ENCODE results near the gene PDHX.

Gene PDHX

GRCh38 chr11:35006389-35007128, 90.1 kb downstream of the PDHX start:
- H3K9me3 Mint-ChIP-seq: no peaks in the 10 kb centered on the region
- H3K4me1 Mint-ChIP-seq (ENCODE audit: low read depth): peaks cover 62% of the 10 kb centered on the region
- peaks cover 3% of the 10 kb centered on the region for H3K27me3 Mint-ChIP-seq
- no peak overlapping the region for H3K4me3 Mint-ChIP-seq
- no peaks in the 10 kb centered on the region for H3K36me3 Mint-ChIP-seq (ENCODE audit: low read depth)
- peak overlapping the region; percentile 56 for H3K27ac Mint-ChIP-seq
- DNase-seq: peak; percentile 48

- H3K27ac Mint-ChIP-seq: peak overlapping the region; percentile 64
- peaks cover 67% of the 10 kb centered on the region for H3K4me1 Mint-ChIP-seq (ENCODE audit: low read depth)
- no peaks in the 10 kb centered on the region for H3K9me3 Mint-ChIP-seq
- no peaks in the 10 kb centered on the region for H3K36me3 Mint-ChIP-seq (ENCODE audit: low read depth)
- no peak for DNase-seq
- H3K4me3 Mint-ChIP-seq: no peak overlapping the region
- peaks cover 3% of the 10 kb centered on the region for H3K27me3 Mint-ChIP-seq
These were observed 90.9 kb downstream of the PDHX start for GRCh38 chr11:35007277-35007676.

- H3K9me3 Mint-ChIP-seq: no peaks in the 10 kb centered on the region
- peaks cover 75% of the 10 kb centered on the region for H3K4me1 Mint-ChIP-seq (ENCODE audit: low read depth)
- DNase-seq: no peak
These were observed 92.9 kb downstream of the PDHX start for GRCh38 chr11:35009191-35009943.

GRCh38 chr11:35009944-35010342, 93.5 kb downstream of the PDHX start:
- H3K4me1 Mint-ChIP-seq (ENCODE audit: low read depth): peaks cover 72% of the 10 kb centered on the region
- no peak for DNase-seq
- H3K27ac Mint-ChIP-seq: no peak overlapping the region
- no peaks in the 10 kb centered on the region for H3K9me3 Mint-ChIP-seq
- H3K27me3 Mint-ChIP-seq: peaks cover 3% of the 10 kb centered on the region
- no peak overlapping the region for H3K4me3 Mint-ChIP-seq
- H3K36me3 Mint-ChIP-seq (ENCODE audit: low read depth): no peaks in the 10 kb centered on the region

More at GRCh38 chr11:35009191-35009943, 92.9 kb downstream of the PDHX start:
- Mint-ChIP-seq H3K27me3 (peaks cover 3% of the 10 kb centered on the region), H3K36me3 (ENCODE audit: low read depth) (no peaks in the 10 kb centered on the region), H3K4me3 (no peak overlapping the region), H3K27ac (no peak overlapping the region)

GRCh38 chr11:35010654-35011053, 94.2 kb downstream of the PDHX start:
- Mint-ChIP-seq H3K4me3 (no peak overlapping the region), H3K4me1 (ENCODE audit: low read depth) (peaks cover 72% of the 10 kb centered on the region), H3K27ac (no peak overlapping the region), H3K36me3 (ENCODE audit: low read depth) (no peaks in the 10 kb centered on the region), H3K27me3 (peaks cover 3% of the 10 kb centered on the region), H3K9me3 (no peaks in the 10 kb centered on the region)
- DNase-seq: no peak

GRCh38 chr11:35011389-35011788, 95.0 kb downstream of the PDHX start:
- no peaks in the 10 kb centered on the region for H3K36me3 Mint-ChIP-seq (ENCODE audit: low read depth)
- no peak overlapping the region for H3K27ac Mint-ChIP-seq
- peaks cover 3% of the 10 kb centered on the region for H3K27me3 Mint-ChIP-seq
- peaks cover 69% of the 10 kb centered on the region for H3K4me1 Mint-ChIP-seq (ENCODE audit: low read depth)
- DNase-seq: no peak
- H3K9me3 Mint-ChIP-seq: no peaks in the 10 kb centered on the region
- no peak overlapping the region for H3K4me3 Mint-ChIP-seq

- H3K4me1 Mint-ChIP-seq (ENCODE audit: low read depth): peaks cover 63% of the 10 kb centered on the region
- H3K4me3 Mint-ChIP-seq: peak overlapping the region; percentile 41
- DNase-seq: no peak
- peak overlapping the region; percentile 87 for H3K27ac Mint-ChIP-seq
- H3K9me3 Mint-ChIP-seq: no peaks in the 10 kb centered on the region
- H3K27me3 Mint-ChIP-seq: peaks cover 3% of the 10 kb centered on the region
- no peaks in the 10 kb centered on the region for H3K36me3 Mint-ChIP-seq (ENCODE audit: low read depth)
These were observed 95.5 kb downstream of the PDHX start for GRCh38 chr11:35011944-35012343.

- DNase-seq: peak; percentile 52
- no peaks in the 10 kb centered on the region for H3K9me3 Mint-ChIP-seq
- H3K4me1 Mint-ChIP-seq (ENCODE audit: low read depth): peaks cover 57% of the 10 kb centered on the region
- peak overlapping the region; percentile 41 for H3K4me3 Mint-ChIP-seq
- peak overlapping the region; percentile 87 for H3K27ac Mint-ChIP-seq
- H3K36me3 Mint-ChIP-seq (ENCODE audit: low read depth): no peaks in the 10 kb centered on the region
- H3K27me3 Mint-ChIP-seq: peaks cover 3% of the 10 kb centered on the region
These were observed 96.2 kb downstream of the PDHX start for GRCh38 chr11:35012467-35013191.

- Mint-ChIP-seq H3K4me3 (peak overlapping the region; percentile 58), H3K36me3 (ENCODE audit: low read depth) (no peaks in the 10 kb centered on the region), H3K27ac (peak overlapping the region; percentile 92), H3K9me3 (no peaks in the 10 kb centered on the region), H3K27me3 (peaks cover 3% of the 10 kb centered on the region), H3K4me1 (ENCODE audit: low read depth) (peaks cover 50% of the 10 kb centered on the region)
- peak; percentile 44 for DNase-seq
These were observed 97.3 kb downstream of the PDHX start for GRCh38 chr11:35013514-35014233.

GRCh38 chr11:35014346-35014745, 97.9 kb downstream of the PDHX start:
- no peak overlapping the region for H3K4me3 Mint-ChIP-seq

GRCh38 chr11:35015621-35016387, 99.4 kb downstream of the PDHX start:
- peaks cover 1% of the 10 kb centered on the region for H3K27me3 Mint-ChIP-seq
- H3K9me3 Mint-ChIP-seq: no peaks in the 10 kb centered on the region
- H3K36me3 Mint-ChIP-seq (ENCODE audit: low read depth): no peaks in the 10 kb centered on the region
- DNase-seq: no peak
- no peak overlapping the region for H3K27ac Mint-ChIP-seq
- peaks cover 38% of the 10 kb centered on the region for H3K4me1 Mint-ChIP-seq (ENCODE audit: low read depth)
- H3K4me3 Mint-ChIP-seq: no peak overlapping the region

More at GRCh38 chr11:35014346-35014745, 97.9 kb downstream of the PDHX start:
- Mint-ChIP-seq H3K9me3 (no peaks in the 10 kb centered on the region), H3K27ac (peak overlapping the region; percentile 92), H3K27me3 (peaks cover 3% of the 10 kb centered on the region), H3K36me3 (ENCODE audit: low read depth) (no peaks in the 10 kb centered on the region), H3K4me1 (ENCODE audit: low read depth) (peaks cover 46% of the 10 kb centered on the region)
- no peak for DNase-seq

- DNase-seq: no peak
- H3K4me3 Mint-ChIP-seq: no peak overlapping the region
- no peak overlapping the region for H3K27ac Mint-ChIP-seq
- H3K27me3 Mint-ChIP-seq: no peaks in the 10 kb centered on the region
- no peaks in the 10 kb centered on the region for H3K9me3 Mint-ChIP-seq
- no peaks in the 10 kb centered on the region for H3K36me3 Mint-ChIP-seq (ENCODE audit: low read depth)
- H3K4me1 Mint-ChIP-seq (ENCODE audit: low read depth): peaks cover 28% of the 10 kb centered on the region
These were observed 100.5 kb downstream of the PDHX start for GRCh38 chr11:35016916-35017315.

GRCh38 chr11:35017528-35018342, 101.3 kb downstream of the PDHX start:
- no peaks in the 10 kb centered on the region for H3K36me3 Mint-ChIP-seq (ENCODE audit: low read depth)
- no peak overlapping the region for H3K4me3 Mint-ChIP-seq
- H3K4me1 Mint-ChIP-seq (ENCODE audit: low read depth): peaks cover 19% of the 10 kb centered on the region
- H3K27me3 Mint-ChIP-seq: no peaks in the 10 kb centered on the region
- DNase-seq: no peak
- H3K9me3 Mint-ChIP-seq: peaks cover under 1% of the 10 kb centered on the region
- no peak overlapping the region for H3K27ac Mint-ChIP-seq
